NCI-H2107 treated with DMSO at 0.1 percent for 48 hours (cell line): ENCODE data around the gene KSR1.
"Not testable (repeated sequence)": the region's sequence is repeated elsewhere in the genome, so short reads cannot be mapped to it uniquely, and the experiment has no call there.

ENCODE experiments used
- DNase-seq: peaks from one replicate; lab custom pipeline; 2025; ENCODE audit not compliant: unreplicated experiment; lab: John Stamatoyannopoulos, UW

KSR1 gene

GRCh38 chr17:27425991-27426390 lies 30.3 kb upstream of the KSR1 start:
- no peak for DNase-seq

GRCh38 chr17:27426471-27426870 lies 29.8 kb upstream of the KSR1 start:
- DNase-seq, result not testable (repeated sequence)

- not testable (repeated sequence) for DNase-seq
Observed at GRCh38 chr17:27427166-27427862, 28.9 kb upstream of the KSR1 start.

GRCh38 chr17:27428781-27429505 lies 27.3 kb upstream of the KSR1 start:
- DNase-seq, result no peak

GRCh38 chr17:27429666-27430382 lies 26.4 kb upstream of the KSR1 start:
- no peak for DNase-seq

GRCh38 chr17:27430383-27430840 lies 25.8 kb upstream of the KSR1 start:
- no peak for DNase-seq

- no peak for DNase-seq
Observed at GRCh38 chr17:27430882-27431491, 25.3 kb upstream of the KSR1 start.

- DNase-seq, result no peak
Observed at GRCh38 chr17:27433521-27433920, 22.7 kb upstream of the KSR1 start.

- DNase-seq, result not testable (repeated sequence)
Observed at GRCh38 chr17:27435431-27436070, 20.7 kb upstream of the KSR1 start.

- no peak for DNase-seq
Observed at GRCh38 chr17:27438348-27438998, 17.8 kb upstream of the KSR1 start.

- DNase-seq, result no peak
Observed at GRCh38 chr17:27439342-27439741, 16.9 kb upstream of the KSR1 start.

GRCh38 chr17:27442702-27443101 lies 13.5 kb upstream of the KSR1 start:
- DNase-seq, result no peak

GRCh38 chr17:27443491-27443890 lies 12.8 kb upstream of the KSR1 start:
- DNase-seq, result no peak

GRCh38 chr17:27445971-27446370 lies 10.3 kb upstream of the KSR1 start:
- no peak for DNase-seq

GRCh38 chr17:27446569-27447301 lies 9.5 kb upstream of the KSR1 start:
- no peak for DNase-seq

- not testable (repeated sequence) for DNase-seq
Observed at GRCh38 chr17:27448534-27448933, 7.7 kb upstream of the KSR1 start.

- DNase-seq, result no peak
Observed at GRCh38 chr17:27449541-27449940, 6.7 kb upstream of the KSR1 start.

- DNase-seq, result no peak
Observed at GRCh38 chr17:27449988-27450387, 6.3 kb upstream of the KSR1 start.

GRCh38 chr17:27450416-27450815 lies 5.8 kb upstream of the KSR1 start:
- DNase-seq, result no peak

- DNase-seq, result no peak
Observed at GRCh38 chr17:27451906-27452305, 4.3 kb upstream of the KSR1 start.
